ENCODE data around the gene TMEM109.

Gene TMEM109

DNA sequence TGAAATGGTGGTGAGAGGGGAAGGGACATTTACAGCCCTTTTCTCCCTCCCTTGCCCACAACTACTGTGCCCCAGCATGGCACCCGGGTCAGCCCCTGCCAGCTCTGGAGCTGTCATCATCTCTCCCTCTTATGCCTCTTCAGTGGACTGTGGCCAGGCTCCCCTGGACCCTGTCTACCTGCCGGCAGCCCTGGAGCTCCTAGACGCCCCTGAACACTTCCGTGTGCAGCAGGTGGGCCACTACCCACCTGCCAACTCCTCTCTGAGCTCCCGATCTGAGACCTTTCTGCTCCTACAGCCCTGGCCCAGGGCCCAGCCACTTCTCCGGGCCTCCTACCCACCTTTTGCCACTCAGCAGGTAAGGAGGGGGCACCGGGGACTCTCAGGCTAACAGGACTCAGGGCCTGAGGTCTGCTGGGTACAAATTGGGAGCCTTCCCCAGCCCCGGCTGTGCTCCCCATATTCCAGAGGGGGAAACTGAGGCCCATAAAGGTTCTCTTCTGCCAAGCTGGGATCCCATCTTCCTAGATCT lies 13.2 kb downstream of the TMEM109 start:
- TF ChIP-seq, protein P1, sequence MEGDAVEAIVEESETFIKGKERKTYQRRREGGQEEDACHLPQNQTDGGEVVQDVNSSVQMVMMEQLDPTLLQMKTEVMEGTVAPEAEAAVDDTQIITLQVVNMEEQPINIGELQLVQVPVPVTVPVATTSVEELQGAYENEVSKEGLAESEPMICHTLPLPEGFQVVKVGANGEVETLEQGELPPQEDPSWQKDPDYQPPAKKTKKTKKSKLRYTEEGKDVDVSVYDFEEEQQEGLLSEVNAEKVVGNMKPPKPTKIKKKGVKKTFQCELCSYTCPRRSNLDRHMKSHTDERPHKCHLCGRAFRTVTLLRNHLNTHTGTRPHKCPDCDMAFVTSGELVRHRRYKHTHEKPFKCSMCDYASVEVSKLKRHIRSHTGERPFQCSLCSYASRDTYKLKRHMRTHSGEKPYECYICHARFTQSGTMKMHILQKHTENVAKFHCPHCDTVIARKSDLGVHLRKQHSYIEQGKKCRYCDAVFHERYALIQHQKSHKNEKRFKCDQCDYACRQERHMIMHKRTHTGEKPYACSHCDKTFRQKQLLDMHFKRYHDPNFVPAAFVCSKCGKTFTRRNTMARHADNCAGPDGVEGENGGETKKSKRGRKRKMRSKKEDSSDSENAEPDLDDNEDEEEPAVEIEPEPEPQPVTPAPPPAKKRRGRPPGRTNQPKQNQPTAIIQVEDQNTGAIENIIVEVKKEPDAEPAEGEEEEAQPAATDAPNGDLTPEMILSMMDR (conservative IDR thresholded peaks at IDR 0.05; ENCODE audit: low read depth, low read length): no peak
- DNase-seq (ENCODE audit: low read depth): no peak
- no peak overlapping the region for H3K4me3 ChIP-seq (ENCODE audit: low read length)

DNA sequence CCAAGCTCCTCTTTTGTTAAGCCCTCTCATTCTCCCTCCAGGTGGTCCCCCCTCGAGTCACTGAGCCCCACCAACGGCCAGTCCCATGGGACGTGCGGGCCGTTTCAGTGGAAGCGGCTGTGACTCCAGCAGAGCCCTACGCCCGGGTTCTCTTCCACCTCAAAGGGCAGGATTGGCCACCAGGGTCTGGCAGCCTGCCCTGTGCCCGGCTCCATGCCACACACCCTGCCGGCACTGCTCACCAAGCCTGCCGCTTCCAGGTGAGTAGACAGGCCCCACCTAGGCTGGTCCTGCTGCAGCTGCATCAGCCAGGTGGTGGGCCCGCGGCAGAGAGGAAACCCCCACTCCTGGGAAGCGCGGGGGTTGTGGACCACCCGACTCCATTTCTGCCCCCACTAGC lies 13.6 kb downstream of the TMEM109 start:
- DNase-seq (ENCODE audit: low read depth): no peak
- TF ChIP-seq, protein P1 (conservative IDR thresholded peaks at IDR 0.05; ENCODE audit: low read depth, low read length): no peak
- H3K4me3 ChIP-seq (ENCODE audit: low read length): no peak overlapping the region

DNA sequence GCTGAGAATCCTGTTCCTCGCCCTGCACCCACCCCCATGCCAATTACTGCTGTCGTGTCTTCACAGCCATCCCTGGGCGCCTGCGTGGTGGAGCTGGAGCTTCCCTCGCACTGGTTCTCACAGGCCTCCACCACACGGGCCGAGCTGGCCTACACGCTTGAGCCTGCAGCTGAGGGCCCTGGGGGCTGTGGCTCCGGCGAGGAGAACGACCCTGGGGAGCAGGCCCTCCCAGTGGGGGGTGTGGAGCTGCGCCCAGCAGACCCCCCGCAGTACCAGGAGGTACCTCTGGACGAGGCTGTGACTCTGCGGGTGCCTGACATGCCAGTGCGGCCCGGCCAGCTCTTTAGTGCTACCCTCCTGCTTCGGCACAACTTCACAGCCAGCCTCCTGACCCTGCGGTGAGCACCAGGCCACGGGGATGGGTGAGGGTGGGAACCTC lies 14.6 kb downstream of the TMEM109 start:
- TF ChIP-seq, protein P1 (conservative IDR thresholded peaks at IDR 0.05; ENCODE audit: low read depth, low read length): no peak
- H3K4me3 ChIP-seq (ENCODE audit: low read length): no peak overlapping the region
- no peak for DNase-seq (ENCODE audit: low read depth)

DNA sequence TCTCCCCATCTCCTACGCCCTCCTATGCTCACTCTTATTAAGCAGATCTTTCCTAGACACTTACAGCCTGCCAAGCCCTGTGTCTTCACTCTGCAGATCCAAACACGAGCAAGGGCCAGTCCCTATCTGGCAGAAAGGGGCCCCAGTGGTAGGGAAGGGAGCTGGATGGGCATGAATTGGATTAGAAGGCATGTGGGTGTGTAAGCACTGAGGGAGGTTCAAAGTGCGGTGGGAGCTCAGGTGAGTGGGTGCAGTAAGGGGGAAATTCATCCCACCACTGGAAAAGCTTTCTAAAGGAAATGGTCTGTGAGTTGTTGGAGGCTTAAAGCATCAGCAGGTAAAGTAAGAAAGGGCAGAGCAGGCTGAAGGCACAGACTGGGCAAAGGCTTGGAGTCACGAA lies 15.8 kb downstream of the TMEM109 start:
- TF ChIP-seq, protein P1 (conservative IDR thresholded peaks at IDR 0.05; ENCODE audit: low read depth, low read length): no peak
- no peak for DNase-seq (ENCODE audit: low read depth)
- H3K4me3 ChIP-seq (ENCODE audit: low read length): no peak overlapping the region

DNA sequence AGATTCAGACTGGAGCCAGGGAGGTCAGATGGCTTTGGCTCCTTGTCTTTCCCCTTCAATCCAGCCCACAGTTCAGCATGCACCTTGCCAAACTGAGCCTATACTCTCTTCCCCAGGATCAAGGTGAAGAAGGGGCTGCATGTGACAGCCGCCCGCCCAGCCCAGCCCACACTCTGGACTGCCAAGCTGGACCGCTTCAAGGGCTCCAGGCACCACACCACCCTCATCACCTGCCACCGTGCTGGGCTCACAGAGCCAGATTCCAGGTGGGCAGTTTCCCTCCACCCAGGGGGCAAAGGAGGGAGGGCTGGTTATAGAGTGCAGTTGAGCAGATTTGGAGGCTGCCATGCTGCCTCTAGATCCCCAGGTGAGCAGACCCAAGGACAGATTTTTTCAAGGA lies 16.4 kb downstream of the TMEM109 start:
- TF ChIP-seq, protein P1 (conservative IDR thresholded peaks at IDR 0.05; ENCODE audit: low read depth, low read length): no peak
- H3K4me3 ChIP-seq (ENCODE audit: low read length): no peak overlapping the region
- DNase-seq (ENCODE audit: low read depth): no peak

GRCh38 chr11:60931917-60932316 lies 18.0 kb downstream of the TMEM109 start:
- TF ChIP-seq, protein P1 (conservative IDR thresholded peaks at IDR 0.05; ENCODE audit: low read depth, low read length): no peak
- no peak for DNase-seq (ENCODE audit: low read depth)
- H3K4me3 ChIP-seq (ENCODE audit: low read length): no peak overlapping the region

GRCh38 chr11:60932605-60933356 lies 18.8 kb downstream of the TMEM109 start:
- TF ChIP-seq, protein P1 (conservative IDR thresholded peaks at IDR 0.05; ENCODE audit: low read depth, low read length): no peak
- no peak for DNase-seq (ENCODE audit: low read depth)
- H3K4me3 ChIP-seq (ENCODE audit: low read length): no peak overlapping the region

Measured in retinal pigment epithelial cell (primary cell).